T follicular helper cell (primary cell): ENCODE results near the gene HBE1.
"Not testable (repeated sequence)": the region's sequence is repeated elsewhere in the genome, so short reads cannot be mapped to it uniquely, and the experiment has no call there.

Source experiments
- DNase-seq: peaks from one replicate; pipeline ENCODE4 v3.0.0-alpha.2; 2020; ENCODE audit warnings: low read depth

HBE1 gene

GRCh38 chr11:5252919-5253265, 16.9 kb downstream of the HBE1 start:
- no peak for DNase-seq

- DNase-seq: no peak
These were observed 17.4 kb downstream of the HBE1 start for GRCh38 chr11:5252192-5252918.

- DNase-seq: no peak
These were observed 18.0 kb downstream of the HBE1 start for GRCh38 chr11:5251746-5252145.

GRCh38 chr11:5250543-5251204, 19.1 kb downstream of the HBE1 start:
- DNase-seq: no peak

GRCh38 chr11:5249807-5250396, 19.8 kb downstream of the HBE1 start, which contains the start of gene HBG1:
Gene HBG1 (minus strand): TSS chr11:5249857. CDS start chr11:5249804, 53 bp downstream.
- DNase-seq: not testable (repeated sequence)

GRCh38 chr11:5248498-5248897, 21.2 kb downstream of the HBE1 start:
- not testable (repeated sequence) for DNase-seq

GRCh38 chr11:5247472-5248192, 22.1 kb downstream of the HBE1 start:
- DNase-seq: no peak

- DNase-seq: no peak
These were observed 22.8 kb downstream of the HBE1 start for GRCh38 chr11:5246772-5247471.

- no peak for DNase-seq
These were observed 24.6 kb downstream of the HBE1 start for GRCh38 chr11:5245155-5245554.

GRCh38 chr11:5243816-5244180, 25.9 kb downstream of the HBE1 start:
- DNase-seq: no peak

- DNase-seq: no peak
These were observed 26.6 kb downstream of the HBE1 start for GRCh38 chr11:5242933-5243815.

GRCh38 chr11:5242208-5242607, 27.5 kb downstream of the HBE1 start:
- no peak for DNase-seq

- DNase-seq: no peak
These were observed 28.3 kb downstream of the HBE1 start for GRCh38 chr11:5241458-5241857.

- DNase-seq: no peak
These were observed 29.3 kb downstream of the HBE1 start for GRCh38 chr11:5240458-5240857.

- DNase-seq: no peak
These were observed 29.7 kb downstream of the HBE1 start for GRCh38 chr11:5240056-5240455.

GRCh38 chr11:5239046-5239445, 30.7 kb downstream of the HBE1 start:
- DNase-seq: no peak

GRCh38 chr11:5238486-5238885, 31.3 kb downstream of the HBE1 start:
- DNase-seq: no peak

- no peak for DNase-seq
These were observed 32.3 kb downstream of the HBE1 start for GRCh38 chr11:5237420-5237819.

GRCh38 chr11:5235364-5236095, 34.2 kb downstream of the HBE1 start:
- no peak for DNase-seq

- DNase-seq: no peak
These were observed 35.3 kb downstream of the HBE1 start, which contains the start of gene HBD for GRCh38 chr11:5234381-5234834. Gene HBD (minus strand): TSS chr11:5234483. CDS start chr11:5234433, 50 bp downstream.
